Activated T-cell treated with anti-CD3 and anti-CD28 coated beads, Interleukin-2, amount 50 U/mL, for 24 hours (primary cell): Measurements from ENCODE around the gene SCAF1.
A peak's percentile ranks its signal among the peaks of the same experiment; 100 is the strongest.
"Not testable (repeated sequence)": the region's sequence is repeated elsewhere in the genome, so short reads cannot be mapped to it uniquely, and the experiment has no call there.

ENCODE experiments used
- DNase-seq: peaks from one replicate; pipeline ENCODE4 v3.0.0-alpha.2; 2020
- H3K27ac Mint-ChIP-seq: 2 replicates; pipeline ENCODE4 v1.8.0; 2020; ENCODE audit warnings: mild to moderate bottlenecking, mixed read lengths
- H3K27me3 Mint-ChIP-seq: 2 replicates; pipeline ENCODE4 v1.8.0; 2020; ENCODE audit warnings: mixed read lengths
- H3K36me3 Mint-ChIP-seq: 2 replicates; pipeline ENCODE4 v1.8.0; 2020; ENCODE audit warnings: low read depth, mixed read lengths
- H3K4me1 Mint-ChIP-seq: 2 replicates; pipeline ENCODE4 v1.8.0; 2020; ENCODE audit warnings: low read depth, mixed read lengths
- H3K4me3 Mint-ChIP-seq: 2 replicates; pipeline ENCODE4 v1.8.0; 2020; ENCODE audit warnings: mild to moderate bottlenecking, moderate library complexity, mixed read lengths
- H3K9me3 Mint-ChIP-seq: 2 replicates; pipeline ENCODE4 v1.8.0; 2020; ENCODE audit warnings: mixed read lengths

Gene SCAF1

GRCh38 chr19:49631610-49632192 lies 10.3 kb upstream of the SCAF1 start:
- Mint-ChIP-seq H3K4me3 (no peak overlapping the region), H3K4me1 (peaks cover 2% of the 10 kb centered on the region), H3K27me3 (no peaks in the 10 kb centered on the region), H3K9me3 (no peaks in the 10 kb centered on the region), H3K27ac (no peak overlapping the region), H3K36me3 (peaks cover 22% of the 10 kb centered on the region)
- no peak for DNase-seq

- H3K9me3 Mint-ChIP-seq: no peaks in the 10 kb centered on the region
- no peak overlapping the region for H3K27ac Mint-ChIP-seq
- peaks cover 2% of the 10 kb centered on the region for H3K4me1 Mint-ChIP-seq
- no peak overlapping the region for H3K4me3 Mint-ChIP-seq
- no peak for DNase-seq
- no peaks in the 10 kb centered on the region for H3K27me3 Mint-ChIP-seq
- H3K36me3 Mint-ChIP-seq: peaks cover 13% of the 10 kb centered on the region
These were observed 9.4 kb upstream of the SCAF1 start for GRCh38 chr19:49632576-49632975.

GRCh38 chr19:49633273-49633672 lies 8.7 kb upstream of the SCAF1 start:
- H3K27ac Mint-ChIP-seq, H3K4me3 Mint-ChIP-seq, H3K36me3 Mint-ChIP-seq, H3K27me3 Mint-ChIP-seq, H3K9me3 Mint-ChIP-seq, H3K4me1 Mint-ChIP-seq, DNase-seq: not testable (repeated sequence)

GRCh38 chr19:49635530-49636232 lies 6.3 kb upstream of the SCAF1 start:
- Mint-ChIP-seq H3K4me3 (no peak overlapping the region), H3K27ac (peak overlapping the region; percentile 38)
- DNase-seq: no peak

GRCh38 chr19:49636233-49636932 lies 5.6 kb upstream of the SCAF1 start:
- Mint-ChIP-seq H3K9me3 (no peaks in the 10 kb centered on the region), H3K27ac (peak overlapping the region; percentile 38), H3K4me3 (no peak overlapping the region), H3K27me3 (no peaks in the 10 kb centered on the region), H3K4me1 (peaks cover 22% of the 10 kb centered on the region), H3K36me3 (peaks cover 7% of the 10 kb centered on the region)
- DNase-seq: no peak

More at GRCh38 chr19:49635530-49636232, 6.3 kb upstream of the SCAF1 start:
- Mint-ChIP-seq H3K9me3 (no peaks in the 10 kb centered on the region), H3K27me3 (no peaks in the 10 kb centered on the region), H3K36me3 (peaks cover 3% of the 10 kb centered on the region), H3K4me1 (peaks cover 20% of the 10 kb centered on the region)

- no peaks in the 10 kb centered on the region for H3K9me3 Mint-ChIP-seq
- peak overlapping the region; percentile 55 for H3K27ac Mint-ChIP-seq
- H3K4me3 Mint-ChIP-seq: peak overlapping the region; percentile 36
- H3K36me3 Mint-ChIP-seq: peaks cover 16% of the 10 kb centered on the region
- peak; percentile 43 for DNase-seq
- no peaks in the 10 kb centered on the region for H3K27me3 Mint-ChIP-seq
- peaks cover 30% of the 10 kb centered on the region for H3K4me1 Mint-ChIP-seq
These were observed 3.9 kb upstream of the SCAF1 start for GRCh38 chr19:49637821-49638738.

- H3K27ac Mint-ChIP-seq: peak overlapping the region; percentile 79
These were observed 2.5 kb upstream of the SCAF1 start for GRCh38 chr19:49639401-49640112.

GRCh38 chr19:49640113-49640898 lies 1.7 kb upstream of the SCAF1 start, which contains the start of gene RRAS:
RRAS (minus strand) TSS chr19:49640143; CDS start chr19:49640098, 45 bp downstream.
- no peaks in the 10 kb centered on the region for H3K27me3 Mint-ChIP-seq
- H3K27ac Mint-ChIP-seq: peak within 1 kb of the TSS; percentile 100
- peak; percentile 99 for DNase-seq
- H3K9me3 Mint-ChIP-seq: no peaks in the 10 kb centered on the region
- H3K4me3 Mint-ChIP-seq: peak within 1 kb of the TSS; percentile 99
- H3K4me1 Mint-ChIP-seq: peaks cover 49% of the 10 kb centered on the region
- peaks cover 31% of the 10 kb centered on the region for H3K36me3 Mint-ChIP-seq

More at GRCh38 chr19:49639401-49640112, 2.5 kb upstream of the SCAF1 start:
- H3K4me1 Mint-ChIP-seq: peaks cover 45% of the 10 kb centered on the region
- no peak for DNase-seq
- no peaks in the 10 kb centered on the region for H3K9me3 Mint-ChIP-seq
- H3K36me3 Mint-ChIP-seq: peaks cover 26% of the 10 kb centered on the region
- H3K4me3 Mint-ChIP-seq: peak overlapping the region; percentile 99
- no peaks in the 10 kb centered on the region for H3K27me3 Mint-ChIP-seq

- Mint-ChIP-seq H3K27me3 (no peaks in the 10 kb centered on the region), H3K9me3 (no peaks in the 10 kb centered on the region), H3K36me3 (peaks cover 54% of the 10 kb centered on the region), H3K4me3 (peak overlapping the region; percentile 99), H3K4me1 (peaks cover 58% of the 10 kb centered on the region), H3K27ac (peak overlapping the region; percentile 100)
- no peak for DNase-seq
These were observed 555 bp downstream of the SCAF1 start for GRCh38 chr19:49642492-49643035.

- Mint-ChIP-seq H3K4me1 (peaks cover 54% of the 10 kb centered on the region), H3K27me3 (no peaks in the 10 kb centered on the region), H3K36me3 (peaks cover 59% of the 10 kb centered on the region), H3K27ac (peak overlapping the region; percentile 100), H3K4me3 (peak overlapping the region; percentile 99), H3K9me3 (no peaks in the 10 kb centered on the region)
- no peak for DNase-seq
These were observed 1.5 kb downstream of the SCAF1 start for GRCh38 chr19:49643466-49643865.

GRCh38 chr19:49645592-49645991 lies 3.6 kb downstream of the SCAF1 start:
- no peak for DNase-seq
- peaks cover 79% of the 10 kb centered on the region for H3K36me3 Mint-ChIP-seq
- H3K27me3 Mint-ChIP-seq: no peaks in the 10 kb centered on the region
- H3K4me1 Mint-ChIP-seq: peaks cover 41% of the 10 kb centered on the region
- H3K27ac Mint-ChIP-seq: peak overlapping the region; percentile 47
- no peaks in the 10 kb centered on the region for H3K9me3 Mint-ChIP-seq
- H3K4me3 Mint-ChIP-seq: no peak overlapping the region

GRCh38 chr19:49645995-49646394 lies 4.0 kb downstream of the SCAF1 start:
- no peaks in the 10 kb centered on the region for H3K27me3 Mint-ChIP-seq
- no peaks in the 10 kb centered on the region for H3K9me3 Mint-ChIP-seq
- peak overlapping the region; percentile 47 for H3K27ac Mint-ChIP-seq
- no peak for DNase-seq
- H3K36me3 Mint-ChIP-seq: peaks cover 77% of the 10 kb centered on the region
- H3K4me1 Mint-ChIP-seq: peaks cover 37% of the 10 kb centered on the region
- no peak overlapping the region for H3K4me3 Mint-ChIP-seq

- no peak for DNase-seq
- Mint-ChIP-seq H3K4me3 (no peak overlapping the region), H3K9me3 (no peaks in the 10 kb centered on the region), H3K27me3 (no peaks in the 10 kb centered on the region), H3K36me3 (peaks cover 75% of the 10 kb centered on the region), H3K27ac (peak overlapping the region; percentile 63), H3K4me1 (peaks cover 35% of the 10 kb centered on the region)
These were observed 4.6 kb downstream of the SCAF1 start for GRCh38 chr19:49646586-49646985.
